Duodenal mucosa (tissue), 2 donors: ENCODE results near the gene C10orf62.
"Not testable (repeated sequence)": the region's sequence is repeated elsewhere in the genome, so short reads cannot be mapped to it uniquely, and the experiment has no call there.

Source experiments
- H3K27ac ChIP-seq: one replicate; pipeline ENCODE4 v1.7.0; 2013; ENCODE audit warnings: low read depth, low read length
- H3K27me3 ChIP-seq, 2 donors: one replicate each; pipeline ENCODE4 v1.7.0; 2013; ENCODE audit warnings: low read length in 2 of 2, control low read depth in 1 of 2; ENCODE audit not compliant: insufficient read depth in 2 of 2, control insufficient read depth in 1 of 2
- H3K36me3 ChIP-seq, 2 donors: one replicate each; pipeline ENCODE4 v1.7.0; 2013; ENCODE audit warnings: low read length in 2 of 2, control low read depth in 1 of 2; ENCODE audit not compliant: insufficient read depth in 2 of 2, control insufficient read depth in 1 of 2
- H3K4me1 ChIP-seq, 2 donors: one replicate each; pipeline ENCODE4 v1.7.0; 2013; ENCODE audit warnings: low read length in 2 of 2, control low read depth in 1 of 2; ENCODE audit not compliant: insufficient read depth in 2 of 2, control insufficient read depth in 1 of 2
- H3K4me3 ChIP-seq, 2 donors: one replicate each; pipeline ENCODE4 v1.7.0; 2013; ENCODE audit warnings: low read length in 2 of 2, low read depth in 1 of 2
- H3K9ac ChIP-seq, 2 donors: one replicate each; pipeline ENCODE4 v1.7.0; 2013; ENCODE audit warnings: low read length in 2 of 2, low read depth in 1 of 2
- H3K9me3 ChIP-seq, 2 donors: one replicate each; pipeline ENCODE4 v1.7.0; 2013; ENCODE audit warnings: low read length in 2 of 2, control low read depth in 1 of 2; ENCODE audit not compliant: control insufficient read depth in 1 of 2

The C10orf62 gene

GRCh38 chr10:97550336-97551149, 39.0 kb upstream of the C10orf62 start:
- H3K9ac ChIP-seq: no peak overlapping the region
- no peaks in the 10 kb centered on the region for H3K4me1 ChIP-seq
- no peaks in the 10 kb centered on the region for H3K36me3 ChIP-seq
- H3K27me3 ChIP-seq: no peaks in the 10 kb centered on the region
- no peak overlapping the region for H3K4me3 ChIP-seq
- H3K9me3 ChIP-seq: no peaks in the 10 kb centered on the region
- peak overlapping the region; percentile 22 for H3K27ac ChIP-seq

GRCh38 chr10:97551271-97551670, 38.2 kb upstream of the C10orf62 start:
- Histone ChIP-seq H3K27ac (no peak overlapping the region), H3K36me3 (no peaks in the 10 kb centered on the region), H3K4me1 (no peaks in the 10 kb centered on the region), H3K27me3 (no peaks in the 10 kb centered on the region), H3K4me3 (no peak overlapping the region), H3K9ac (no peak overlapping the region), H3K9me3 (no peaks in the 10 kb centered on the region)

- Histone ChIP-seq H3K9ac (no peak overlapping the region), H3K27me3 (no peaks in the 10 kb centered on the region), H3K27ac (no peak overlapping the region), H3K4me1 (no peaks in the 10 kb centered on the region), H3K4me3 (no peak overlapping the region), H3K9me3 (no peaks in the 10 kb centered on the region), H3K36me3 (no peaks in the 10 kb centered on the region)
Observed at GRCh38 chr10:97553575-97554031, 35.9 kb upstream of the C10orf62 start.

GRCh38 chr10:97554336-97554735, 35.2 kb upstream of the C10orf62 start:
- not testable (repeated sequence) for H3K36me3 ChIP-seq, H3K4me1 ChIP-seq, H3K27me3 ChIP-seq, H3K9ac ChIP-seq, H3K27ac ChIP-seq, H3K4me3 ChIP-seq, H3K9me3 ChIP-seq

- H3K9ac ChIP-seq, H3K4me3 ChIP-seq, H3K4me1 ChIP-seq, H3K27ac ChIP-seq, H3K27me3 ChIP-seq, H3K36me3 ChIP-seq, H3K9me3 ChIP-seq: not testable (repeated sequence)
Observed at GRCh38 chr10:97555541-97555940, 34.0 kb upstream of the C10orf62 start.

- H3K27me3 ChIP-seq, H3K9me3 ChIP-seq, H3K36me3 ChIP-seq, H3K9ac ChIP-seq, H3K4me3 ChIP-seq, H3K4me1 ChIP-seq: not testable (repeated sequence)
- H3K27ac ChIP-seq: peak overlapping the region; percentile 20
Observed at GRCh38 chr10:97560731-97561381, 28.7 kb upstream of the C10orf62 start.

GRCh38 chr10:97561386-97562077, 28.0 kb upstream of the C10orf62 start:
- H3K9me3 ChIP-seq, H3K4me1 ChIP-seq, H3K36me3 ChIP-seq, H3K27me3 ChIP-seq, H3K9ac ChIP-seq, H3K27ac ChIP-seq, H3K4me3 ChIP-seq: not testable (repeated sequence)

GRCh38 chr10:97562329-97562728, 27.2 kb upstream of the C10orf62 start:
- H3K9me3 ChIP-seq: not testable (repeated sequence)

GRCh38 chr10:97563337-97563736, 26.2 kb upstream of the C10orf62 start:
- Histone ChIP-seq H3K27me3 (no peaks in the 10 kb centered on the region), H3K27ac (no peak overlapping the region), H3K9me3 (no peaks in the 10 kb centered on the region), H3K9ac (no peak overlapping the region), H3K4me1 (no peaks in the 10 kb centered on the region), H3K4me3 (no peak overlapping the region), H3K36me3 (no peaks in the 10 kb centered on the region)

More at GRCh38 chr10:97562329-97562728, 27.2 kb upstream of the C10orf62 start:
- H3K4me1 ChIP-seq, H3K36me3 ChIP-seq, H3K27me3 ChIP-seq, H3K4me3 ChIP-seq, H3K27ac ChIP-seq, H3K9ac ChIP-seq: not testable (repeated sequence)

GRCh38 chr10:97564776-97565175, 24.7 kb upstream of the C10orf62 start:
- no peaks in the 10 kb centered on the region for H3K9me3 ChIP-seq

More at GRCh38 chr10:97564776-97565175, 24.7 kb upstream of the C10orf62 start:
- H3K27me3 ChIP-seq: no peaks in the 10 kb centered on the region
- no peak overlapping the region for H3K9ac ChIP-seq
- no peaks in the 10 kb centered on the region for H3K4me1 ChIP-seq
- no peak overlapping the region for H3K4me3 ChIP-seq
- no peaks in the 10 kb centered on the region for H3K36me3 ChIP-seq
- no peak overlapping the region for H3K27ac ChIP-seq
